ENCODE measurements around the gene TEX9. TPM values are rescaled to one million over a fixed set of nuclear protein-coding genes. Genes with fewer than 3 reads are reported as not detected.
"Not testable (repeated sequence)": the region's sequence is repeated elsewhere in the genome, so short reads cannot be mapped to it uniquely, and the experiment has no call there.

The TEX9 gene
- polyA plus RNA-seq (ENCODE audit: insufficient read depth in 1 of 5, insufficient read length in 5 of 5, low replicate concordance in 1 of 5): 10 to 100 TPM; 13.9 to 22.2 (median 20.4) TPM
- long read RNA-seq, donor 1, partial matches to known transcripts: 149 of 159 reads
- long read RNA-seq, donor 1, other reads (novel, unspliced or antisense): 10 of 159 reads
- long read RNA-seq, donor 2: 0 reads
- long read RNA-seq, donor 3, partial matches to known transcripts: 98 of 99 reads
- long read RNA-seq, donor 3, other reads (novel, unspliced or antisense): 0 of 99 reads
- long read RNA-seq, donor 4, partial matches to known transcripts: 67 of 67 reads
- long read RNA-seq, donor 4, other reads (novel, unspliced or antisense): 0 of 67 reads
- long read RNA-seq, donor 5, full-length matches to known transcripts: 1 of 128 reads
- long read RNA-seq, donor 5, partial matches to known transcripts: 96 of 128 reads
- long read RNA-seq, donor 5, other reads (novel, unspliced or antisense): 31 of 128 reads
- long read RNA-seq, donor 6, partial matches to known transcripts: 60 of 62 reads
- long read RNA-seq, donor 6, other reads (novel, unspliced or antisense): 0 of 62 reads
- long read RNA-seq, donor 7: 0 reads
- long read RNA-seq, donor 8, full-length matches to known transcripts: 1 of 26 reads
- long read RNA-seq, donor 8, partial matches to known transcripts: 25 of 26 reads
- long read RNA-seq, donor 8, other reads (novel, unspliced or antisense): 0 of 26 reads

DNA sequence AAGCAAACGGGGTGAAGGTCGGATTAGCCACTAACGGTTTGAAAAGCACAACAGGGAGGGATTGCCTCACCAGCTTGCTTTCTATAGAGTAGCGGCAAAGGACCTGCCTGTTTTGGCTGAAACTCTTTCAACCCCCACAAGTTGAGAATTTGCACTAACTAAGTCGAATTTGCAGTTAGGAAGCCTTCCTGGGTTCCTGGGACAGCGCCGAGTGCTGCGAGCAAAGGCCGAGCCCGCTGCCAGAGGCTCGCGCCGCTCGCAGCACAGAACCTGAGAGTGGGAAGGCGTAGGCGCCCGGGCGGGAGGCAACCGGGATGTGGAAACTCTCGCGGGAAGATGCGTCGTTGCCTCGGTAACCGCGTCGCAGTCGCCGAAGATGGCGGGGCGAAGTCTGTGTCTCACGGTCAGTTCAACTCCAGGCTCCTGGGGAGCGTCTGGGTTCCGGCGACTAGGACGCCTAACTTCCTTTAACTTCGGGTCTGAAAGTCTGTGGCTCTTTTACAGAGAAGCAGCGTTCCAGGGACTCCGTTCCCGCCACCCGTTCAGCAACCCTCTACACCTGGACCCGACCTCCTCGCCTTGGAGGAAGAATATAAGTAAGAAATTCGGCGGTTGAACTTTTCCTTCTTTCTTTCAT lies at the start of gene TEX9:
Gene TEX9, plus strand, starts transcription at position 352 of the 637 bp plus-strand sequence. Its CDS starts 25 bp downstream, at position 377.
- peak; percentile 88 to 89 for DNase-seq

GRCh38 chr15:56316561-56316960 lies 48.7 kb upstream of the TEX9 start:
- DNase-seq: not testable (repeated sequence)

DNA sequence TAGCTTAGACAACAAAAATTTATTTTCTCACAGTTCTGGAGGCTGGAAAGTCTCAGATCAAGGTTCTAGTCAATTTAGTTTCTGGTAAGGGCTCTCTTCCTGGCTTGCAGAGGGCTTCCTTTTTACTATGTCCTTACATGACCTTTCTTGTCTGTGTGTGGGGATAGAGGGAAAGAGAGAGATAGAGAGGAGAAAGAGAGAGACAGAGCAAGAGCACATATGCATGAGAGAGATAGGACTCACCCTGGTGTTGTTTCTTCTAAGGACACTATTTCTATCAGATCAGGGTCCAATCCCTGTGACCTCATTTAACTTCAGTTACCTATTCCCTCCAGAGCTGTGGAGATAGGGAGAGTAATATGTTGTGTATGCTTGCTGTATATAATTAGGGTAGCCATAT lies 44.9 kb upstream of the TEX9 start:
- no peak for DNase-seq

GRCh38 chr15:56320861-56321260 lies 44.4 kb upstream of the TEX9 start:
- no peak for DNase-seq

DNA sequence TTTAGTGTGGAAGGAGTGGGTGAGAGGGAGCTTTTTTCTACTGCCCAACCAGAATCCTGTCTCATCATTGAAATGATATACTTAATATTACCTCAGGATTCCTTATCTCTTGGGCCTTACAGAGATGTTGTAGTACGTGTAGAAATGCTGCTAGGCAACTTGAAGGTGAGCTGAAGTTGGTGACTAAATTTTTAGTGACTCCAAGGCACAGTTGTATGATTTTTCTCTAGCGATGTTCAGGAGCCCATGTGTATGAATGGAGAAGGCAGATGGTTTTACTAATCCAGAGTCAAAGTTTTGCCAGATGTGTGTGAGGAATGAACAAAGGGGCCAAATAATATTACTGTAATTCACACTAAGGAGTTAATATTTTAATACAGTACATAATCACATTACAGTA lies 42.8 kb upstream of the TEX9 start:
- no peak for DNase-seq

DNA sequence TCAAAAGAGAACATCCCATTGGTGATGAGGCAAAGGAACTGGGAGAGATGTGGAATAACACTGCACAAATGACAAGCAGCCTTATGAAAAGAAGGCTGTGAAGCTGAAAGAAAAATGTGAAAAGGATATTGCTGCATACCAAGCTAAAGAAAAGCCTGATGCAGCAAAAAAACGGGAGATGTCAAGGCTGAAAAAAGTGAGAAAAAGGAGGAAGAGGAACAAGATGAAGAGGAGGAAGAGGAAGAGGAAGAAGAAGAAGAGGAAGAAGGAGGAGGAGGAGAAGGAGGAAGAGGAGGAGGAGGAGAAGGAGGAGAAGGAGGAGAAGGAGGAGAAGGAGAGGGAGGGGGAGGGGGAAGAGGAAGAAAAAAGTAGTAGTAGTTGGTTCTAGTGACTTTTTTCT lies 41.8 kb upstream of the TEX9 start:
- no peak for DNase-seq

- DNase-seq: no peak
These were observed 40.0 kb upstream of the TEX9 start for GRCh38 chr15:56325186-56325585.

GRCh38 chr15:56327721-56328502 lies 37.3 kb upstream of the TEX9 start:
- DNase-seq: no peak

- no peak for DNase-seq
These were observed 28.0 kb upstream of the TEX9 start for GRCh38 chr15:56337084-56337725.

GRCh38 chr15:56339594-56339993 lies 25.6 kb upstream of the TEX9 start:
- DNase-seq: no peak

GRCh38 chr15:56341201-56341600 lies 24.0 kb upstream of the TEX9 start:
- no peak for DNase-seq

DNA sequence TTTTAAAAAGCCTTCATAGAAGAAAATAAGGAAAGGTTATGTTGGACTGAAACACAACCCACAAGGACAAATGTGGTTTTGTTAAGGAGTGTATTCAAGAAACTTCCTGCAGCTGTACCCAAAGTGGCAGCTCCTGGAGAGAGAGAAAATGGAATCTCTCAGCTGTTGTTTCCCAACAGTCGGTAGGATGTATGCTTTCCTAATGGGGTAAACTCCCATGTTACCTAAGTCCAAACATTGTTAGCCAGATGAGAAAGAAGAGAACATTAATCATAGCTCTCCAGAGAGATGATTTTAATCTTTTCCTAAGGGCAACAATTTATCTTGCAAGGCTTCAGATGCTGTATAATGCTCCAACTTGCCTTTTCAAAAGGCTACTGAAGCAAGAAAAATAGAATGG lies 22.6 kb upstream of the TEX9 start:
- no peak for DNase-seq

GRCh38 chr15:56343879-56344278 lies 21.3 kb upstream of the TEX9 start:
- DNase-seq: no peak

GRCh38 chr15:56344336-56344735 lies 20.9 kb upstream of the TEX9 start:
- no peak for DNase-seq

GRCh38 chr15:56346414-56346813 lies 18.8 kb upstream of the TEX9 start:
- DNase-seq: no peak

- DNase-seq: no peak
These were observed 15.7 kb upstream of the TEX9 start for GRCh38 chr15:56349554-56349953.

- DNase-seq: no peak
These were observed 13.9 kb upstream of the TEX9 start for GRCh38 chr15:56351353-56351752.

DNA sequence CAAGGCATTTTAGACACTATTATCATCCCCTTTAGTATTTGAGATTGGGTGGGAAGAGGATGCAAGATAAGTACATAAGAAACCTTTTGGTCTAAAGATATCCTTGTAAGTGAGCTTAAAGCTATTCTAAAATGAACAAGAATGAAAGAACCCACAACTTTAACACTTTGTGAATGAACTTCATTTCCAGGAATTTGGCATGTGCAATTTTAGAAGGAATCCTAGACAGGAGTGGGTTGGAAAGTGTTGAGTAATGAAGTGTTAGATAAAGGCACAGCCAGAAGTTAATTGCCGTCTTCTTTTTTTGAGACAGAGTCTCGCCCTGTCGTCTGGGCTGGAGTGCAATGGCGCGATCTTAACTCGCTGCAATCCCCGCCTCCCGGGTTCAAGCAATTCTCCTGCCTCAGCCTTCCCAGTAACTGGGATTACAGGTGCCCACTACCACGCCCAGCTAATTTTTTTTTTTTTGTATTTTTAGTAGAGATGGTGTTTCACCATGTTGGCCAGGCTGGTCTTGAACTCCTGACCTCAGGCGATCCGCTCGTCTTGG lies 13.2 kb upstream of the TEX9 start:
- no peak for DNase-seq

DNA sequence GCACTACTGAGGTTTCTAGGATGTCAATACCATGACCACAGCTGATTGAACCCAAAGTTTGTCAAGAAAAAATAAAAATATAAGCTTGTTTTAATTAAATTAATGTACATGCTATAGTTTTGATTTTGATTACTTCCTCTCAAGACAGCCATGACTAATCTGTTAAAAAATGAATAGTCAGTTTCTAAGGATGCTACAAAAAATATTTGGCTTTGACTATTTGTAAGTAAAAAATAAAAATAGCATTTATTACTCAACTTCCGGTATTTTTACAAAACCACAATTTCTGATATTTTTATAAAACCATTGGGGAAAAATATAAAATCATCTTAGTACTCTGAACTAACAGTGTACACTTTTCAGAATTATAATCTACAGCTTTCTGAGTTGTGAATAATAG lies 12.1 kb upstream of the TEX9 start:
- DNase-seq: no peak

DNA sequence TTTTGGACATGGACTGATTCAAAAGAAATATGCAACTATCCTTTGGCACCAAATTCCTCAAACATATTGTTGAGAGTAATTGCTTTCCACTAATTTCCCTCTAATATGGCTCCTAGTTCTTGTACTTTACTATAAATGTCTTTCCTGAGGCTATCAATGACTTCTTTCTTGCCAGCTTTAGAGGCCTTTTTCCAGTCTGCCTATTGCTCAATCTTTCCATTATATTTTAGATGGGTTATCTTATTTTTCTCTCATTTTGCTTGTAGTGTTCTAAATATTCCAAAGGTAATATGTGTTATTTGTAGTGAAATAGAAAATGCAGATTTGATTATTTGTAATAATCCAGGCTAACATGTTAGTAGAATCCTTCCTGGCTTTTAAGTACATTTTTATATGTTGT lies 11.5 kb upstream of the TEX9 start:
- no peak for DNase-seq

GRCh38 chr15:56356616-56357015 lies 8.6 kb upstream of the TEX9 start:
- no peak for DNase-seq

Measured in right lung (tissue), 10 donors.